ENCODE results near the gene PLEK.

Gene PLEK

DNA sequence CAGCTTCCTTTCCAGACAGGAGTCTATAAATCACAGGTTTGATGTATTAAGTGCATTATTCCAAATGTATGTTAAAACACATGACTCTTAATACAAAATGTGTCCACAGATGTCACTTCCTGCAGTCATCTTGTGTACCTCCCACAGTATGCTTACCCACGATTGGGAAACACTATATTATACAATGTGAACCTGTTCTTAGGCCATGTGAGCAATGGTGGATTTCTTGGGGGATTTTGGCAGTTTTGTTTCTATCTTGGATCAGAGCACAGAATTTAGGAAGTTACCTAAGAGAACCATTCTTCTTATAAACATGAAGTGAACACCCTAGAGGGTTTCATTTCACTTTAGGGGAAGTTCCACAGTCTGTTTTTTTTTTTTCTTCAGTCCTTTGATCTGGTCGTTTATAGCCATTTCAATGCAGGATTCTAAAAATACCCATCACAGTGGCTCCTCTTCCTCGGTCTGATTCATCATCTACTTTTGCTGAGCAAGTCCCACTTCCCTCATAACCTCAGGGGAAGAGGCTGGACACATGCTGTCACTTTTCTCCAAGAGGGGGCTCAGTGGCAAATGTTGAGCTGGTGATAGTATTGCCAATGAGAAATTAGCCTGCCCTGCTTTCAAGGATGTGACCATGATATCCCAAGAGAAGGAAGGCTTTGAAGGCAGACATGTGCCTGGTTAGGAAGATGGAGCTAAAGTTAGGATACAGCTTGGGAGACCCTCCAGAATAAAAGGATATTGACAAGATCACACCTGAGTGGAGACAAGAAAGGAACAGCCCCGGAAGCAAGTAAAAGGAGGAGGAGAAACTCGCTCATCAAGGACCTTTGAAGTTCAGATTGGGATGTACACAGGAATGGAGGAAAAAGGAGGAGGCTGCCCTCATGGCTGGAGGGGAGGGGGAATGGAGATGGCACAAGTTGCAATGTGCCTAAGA lies 22.6 kb downstream of the PLEK start:
- CTCF ChIA-PET: no interaction called here
- Histone ChIP-seq H3K36me3 (ENCODE audit: control insufficient read depth in 2 of 2, insufficient read depth in 1 of 2, low read length in 2 of 2) (no peaks in the 10 kb centered on the region), H3K9me3 (ENCODE audit: control insufficient read depth, insufficient read depth, low read depth, low read length) (no peaks in the 10 kb centered on the region), H3K4me3 (ENCODE audit: low read depth, low read length) (no peak overlapping the region), H3K4me1 (ENCODE audit: control insufficient read depth, insufficient read depth, low read length) (no peaks in the 10 kb centered on the region), H3K27ac (ENCODE audit: extremely low read depth, low read depth, low read length) (no peak overlapping the region)
- POLR2A ChIA-PET: no interaction called here
- TF ChIP-seq KLF9 (tag by site-specific recombination; IDR thresholded peaks at IDR 0.05; ENCODE audit: low read depth) (no peak), ZNF76 (tag by site-specific recombination; IDR thresholded peaks at IDR 0.05; ENCODE audit: borderline replicate concordance, low read depth) (no peak), TCF7L2 (IDR thresholded peaks at IDR 0.05; ENCODE audit: borderline replicate concordance, low read depth, low read length) (no peak), ZNF146 (tag by site-specific recombination; IDR thresholded peaks at IDR 0.05) (no peak), MYNN (tag by site-specific recombination; IDR thresholded peaks at IDR 0.05; ENCODE audit: borderline replicate concordance) (no peak), GLIS2 (tag by site-specific recombination; IDR thresholded peaks at IDR 0.05) (no peak), ZNF660 (tag by site-specific recombination; IDR thresholded peaks at IDR 0.05) (no peak)
- TF ChIP-seq, protein P1, sequence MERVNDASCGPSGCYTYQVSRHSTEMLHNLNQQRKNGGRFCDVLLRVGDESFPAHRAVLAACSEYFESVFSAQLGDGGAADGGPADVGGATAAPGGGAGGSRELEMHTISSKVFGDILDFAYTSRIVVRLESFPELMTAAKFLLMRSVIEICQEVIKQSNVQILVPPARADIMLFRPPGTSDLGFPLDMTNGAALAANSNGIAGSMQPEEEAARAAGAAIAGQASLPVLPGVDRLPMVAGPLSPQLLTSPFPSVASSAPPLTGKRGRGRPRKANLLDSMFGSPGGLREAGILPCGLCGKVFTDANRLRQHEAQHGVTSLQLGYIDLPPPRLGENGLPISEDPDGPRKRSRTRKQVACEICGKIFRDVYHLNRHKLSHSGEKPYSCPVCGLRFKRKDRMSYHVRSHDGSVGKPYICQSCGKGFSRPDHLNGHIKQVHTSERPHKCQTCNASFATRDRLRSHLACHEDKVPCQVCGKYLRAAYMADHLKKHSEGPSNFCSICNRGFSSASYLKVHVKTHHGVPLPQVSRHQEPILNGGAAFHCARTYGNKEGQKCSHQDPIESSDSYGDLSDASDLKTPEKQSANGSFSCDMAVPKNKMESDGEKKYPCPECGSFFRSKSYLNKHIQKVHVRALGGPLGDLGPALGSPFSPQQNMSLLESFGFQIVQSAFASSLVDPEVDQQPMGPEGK (tag by site-specific recombination; IDR thresholded peaks at IDR 0.05): no peak
- TF ChIP-seq, protein P2, sequence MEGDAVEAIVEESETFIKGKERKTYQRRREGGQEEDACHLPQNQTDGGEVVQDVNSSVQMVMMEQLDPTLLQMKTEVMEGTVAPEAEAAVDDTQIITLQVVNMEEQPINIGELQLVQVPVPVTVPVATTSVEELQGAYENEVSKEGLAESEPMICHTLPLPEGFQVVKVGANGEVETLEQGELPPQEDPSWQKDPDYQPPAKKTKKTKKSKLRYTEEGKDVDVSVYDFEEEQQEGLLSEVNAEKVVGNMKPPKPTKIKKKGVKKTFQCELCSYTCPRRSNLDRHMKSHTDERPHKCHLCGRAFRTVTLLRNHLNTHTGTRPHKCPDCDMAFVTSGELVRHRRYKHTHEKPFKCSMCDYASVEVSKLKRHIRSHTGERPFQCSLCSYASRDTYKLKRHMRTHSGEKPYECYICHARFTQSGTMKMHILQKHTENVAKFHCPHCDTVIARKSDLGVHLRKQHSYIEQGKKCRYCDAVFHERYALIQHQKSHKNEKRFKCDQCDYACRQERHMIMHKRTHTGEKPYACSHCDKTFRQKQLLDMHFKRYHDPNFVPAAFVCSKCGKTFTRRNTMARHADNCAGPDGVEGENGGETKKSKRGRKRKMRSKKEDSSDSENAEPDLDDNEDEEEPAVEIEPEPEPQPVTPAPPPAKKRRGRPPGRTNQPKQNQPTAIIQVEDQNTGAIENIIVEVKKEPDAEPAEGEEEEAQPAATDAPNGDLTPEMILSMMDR (tag by site-specific recombination; IDR thresholded peaks at IDR 0.05): no peak

DNA sequence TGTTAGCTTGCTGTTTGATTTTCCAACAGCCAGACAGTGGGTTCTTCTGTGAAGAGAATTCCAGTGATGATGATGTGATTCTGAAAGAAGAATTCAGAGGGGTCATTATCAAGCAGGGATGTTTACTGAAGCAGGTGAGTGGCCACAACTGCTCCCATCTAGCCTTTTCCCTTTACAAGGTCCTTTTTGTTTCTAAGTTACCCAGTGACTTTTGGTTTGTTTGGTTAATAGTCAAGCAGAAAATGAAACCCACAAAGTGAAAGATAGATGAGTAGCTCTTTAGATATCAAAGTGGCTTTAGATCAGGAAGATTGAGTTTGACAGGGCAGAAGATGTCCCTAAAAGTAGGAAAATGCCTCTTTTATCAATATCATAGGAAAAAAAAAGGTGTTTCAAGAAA lies 23.3 kb downstream of the PLEK start:
- CTCF ChIA-PET: interaction anchor here (0.7 to 1.1 kb wide), 2 partner anchors 54 to 243 kb away, joined by 4 read pairs; no protein-coding TSS in a partner anchor
- TF ChIP-seq ZNF48 (tag by site-specific recombination; IDR thresholded peaks at IDR 0.05): no peak
- no peak for TF ChIP-seq ZNF664 (tag by site-specific recombination; IDR thresholded peaks at IDR 0.05)
- no peak for TF ChIP-seq ZNF138 (tag by site-specific recombination; IDR thresholded peaks at IDR 0.05; ENCODE audit: borderline replicate concordance)
- TF ChIP-seq SP7 (tag by site-specific recombination; IDR thresholded peaks at IDR 0.05): no peak
- TF ChIP-seq KLF16 (tag by site-specific recombination; IDR thresholded peaks at IDR 0.05): no peak
- no peak for TF ChIP-seq ZNF324 (tag by site-specific recombination; IDR thresholded peaks at IDR 0.05)
- TF ChIP-seq ZIC2 (tag by site-specific recombination; IDR thresholded peaks at IDR 0.05): no peak
- TF ChIP-seq ZNF660 (tag by site-specific recombination; IDR thresholded peaks at IDR 0.05): no peak
- no peak for TF ChIP-seq ZSCAN23 (tag by site-specific recombination; IDR thresholded peaks at IDR 0.05)
- TF ChIP-seq, protein P3, sequence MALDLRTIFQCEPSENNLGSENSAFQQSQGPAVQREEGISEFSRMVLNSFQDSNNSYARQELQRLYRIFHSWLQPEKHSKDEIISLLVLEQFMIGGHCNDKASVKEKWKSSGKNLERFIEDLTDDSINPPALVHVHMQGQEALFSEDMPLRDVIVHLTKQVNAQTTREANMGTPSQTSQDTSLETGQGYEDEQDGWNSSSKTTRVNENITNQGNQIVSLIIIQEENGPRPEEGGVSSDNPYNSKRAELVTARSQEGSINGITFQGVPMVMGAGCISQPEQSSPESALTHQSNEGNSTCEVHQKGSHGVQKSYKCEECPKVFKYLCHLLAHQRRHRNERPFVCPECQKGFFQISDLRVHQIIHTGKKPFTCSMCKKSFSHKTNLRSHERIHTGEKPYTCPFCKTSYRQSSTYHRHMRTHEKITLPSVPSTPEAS (tag by site-specific recombination; IDR thresholded peaks at IDR 0.05): no peak
- no peak for TF ChIP-seq ZNF626 (tag by site-specific recombination; IDR thresholded peaks at IDR 0.05)
- no peak for TF ChIP-seq ZNF121 (tag by site-specific recombination; IDR thresholded peaks at IDR 0.05)
- TF ChIP-seq, protein P4, sequence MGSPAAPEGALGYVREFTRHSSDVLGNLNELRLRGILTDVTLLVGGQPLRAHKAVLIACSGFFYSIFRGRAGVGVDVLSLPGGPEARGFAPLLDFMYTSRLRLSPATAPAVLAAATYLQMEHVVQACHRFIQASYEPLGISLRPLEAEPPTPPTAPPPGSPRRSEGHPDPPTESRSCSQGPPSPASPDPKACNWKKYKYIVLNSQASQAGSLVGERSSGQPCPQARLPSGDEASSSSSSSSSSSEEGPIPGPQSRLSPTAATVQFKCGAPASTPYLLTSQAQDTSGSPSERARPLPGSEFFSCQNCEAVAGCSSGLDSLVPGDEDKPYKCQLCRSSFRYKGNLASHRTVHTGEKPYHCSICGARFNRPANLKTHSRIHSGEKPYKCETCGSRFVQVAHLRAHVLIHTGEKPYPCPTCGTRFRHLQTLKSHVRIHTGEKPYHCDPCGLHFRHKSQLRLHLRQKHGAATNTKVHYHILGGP (tag by site-specific recombination; IDR thresholded peaks at IDR 0.05): no peak
- TF ChIP-seq ZBTB1 (tag by site-specific recombination; IDR thresholded peaks at IDR 0.05): no peak
- TF ChIP-seq, protein P5, sequence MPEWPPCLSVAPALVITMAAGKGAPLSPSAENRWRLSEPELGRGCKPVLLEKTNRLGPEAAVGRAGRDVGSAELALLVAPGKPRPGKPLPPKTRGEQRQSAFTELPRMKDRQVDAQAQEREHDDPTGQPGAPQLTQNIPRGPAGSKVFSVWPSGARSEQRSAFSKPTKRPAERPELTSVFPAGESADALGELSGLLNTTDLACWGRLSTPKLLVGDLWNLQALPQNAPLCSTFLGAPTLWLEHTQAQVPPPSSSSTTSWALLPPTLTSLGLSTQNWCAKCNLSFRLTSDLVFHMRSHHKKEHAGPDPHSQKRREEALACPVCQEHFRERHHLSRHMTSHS (tag by site-specific recombination; IDR thresholded peaks at IDR 0.05): no peak
- TF ChIP-seq ZBTB21 (tag by site-specific recombination; IDR thresholded peaks at IDR 0.05): no peak
- TF ChIP-seq KLF7 (tag by site-specific recombination; IDR thresholded peaks at IDR 0.05; ENCODE audit: borderline replicate concordance): no peak
- TF ChIP-seq ZNF2 (tag by site-specific recombination; IDR thresholded peaks at IDR 0.05): no peak
- no peak for TF ChIP-seq ZBTB17 (tag by site-specific recombination; IDR thresholded peaks at IDR 0.05)

More for the DNA sequence above, 23.3 kb downstream of the PLEK start:
- Histone ChIP-seq H3K27ac (ENCODE audit: extremely low read depth, low read depth, low read length) (no peak overlapping the region), H3K36me3 (ENCODE audit: control insufficient read depth in 2 of 2, insufficient read depth in 1 of 2, low read length in 2 of 2) (no peaks in the 10 kb centered on the region), H3K4me1 (ENCODE audit: control insufficient read depth, insufficient read depth, low read length) (no peaks in the 10 kb centered on the region), H3K9me3 (ENCODE audit: control insufficient read depth, insufficient read depth, low read depth, low read length) (no peaks in the 10 kb centered on the region), H3K4me3 (ENCODE audit: low read depth, low read length) (no peak overlapping the region)
- POLR2A ChIA-PET: no interaction called here

All from HEK293 (cell line).